ENCODE measurements around the gene SLC4A11. TPM values are rescaled to one million over a fixed set of nuclear protein-coding genes. Genes with fewer than 3 reads are reported as not detected.

The SLC4A11 gene
- total RNA-seq, 1 donor from 2014 or later: 6.6 TPM

GRCh38 chr20:3233131-3233990, 5.6 kb downstream of the SLC4A11 start:
- no peak for DNase-seq (ENCODE audit: low read depth)
- no peak for FAIRE-seq

GRCh38 chr20:3231889-3232588, 7.0 kb downstream of the SLC4A11 start:
- Histone ChIP-seq H3K9me3 (ENCODE audit: insufficient read depth, low read depth, low read length) (no peaks in the 10 kb centered on the region), H3K9ac (ENCODE audit: low read length) (no peak overlapping the region), H3K4me1 (ENCODE audit: insufficient read depth, low read length) (no peaks in the 10 kb centered on the region), H3K27me3 (ENCODE audit: insufficient read depth, low read length) (peaks cover 3% of the 10 kb centered on the region), H2AFZ (ENCODE audit: low read depth, low read length) (no peak overlapping the region), H4K20me1 (ENCODE audit: insufficient read depth, low read length) (peaks cover 12% of the 10 kb centered on the region), H3K27ac (ENCODE audit: low read depth, low read length) (no peak overlapping the region), H3K4me2 (ENCODE audit: low read length) (no peak overlapping the region), H3K4me3 (ENCODE audit: insufficient read depth, low read depth, low read length) (no peak overlapping the region), H3K79me2 (ENCODE audit: insufficient read depth, low read length) (no peaks in the 10 kb centered on the region), H3K36me3 (ENCODE audit: insufficient read depth, low read length) (no peaks in the 10 kb centered on the region)
- no peak for FAIRE-seq
- peaks cover under 1% of the 10 kb centered on the region for H3K4me1 Mint-ChIP-seq (ENCODE audit: low read depth, unreplicated experiment)
- DNase-seq (ENCODE audit: low read depth): no peak
- H3K4me3 Mint-ChIP-seq (ENCODE audit: unreplicated experiment): peak overlapping the region; percentile 1
- H3K9me3 Mint-ChIP-seq (ENCODE audit: unreplicated experiment): no peaks in the 10 kb centered on the region
- H3K27ac Mint-ChIP-seq (ENCODE audit: unreplicated experiment): no peak overlapping the region
- peaks cover 5% of the 10 kb centered on the region for H3K36me3 Mint-ChIP-seq (ENCODE audit: low read depth, unreplicated experiment)
- H3K27me3 Mint-ChIP-seq (ENCODE audit: low read depth, unreplicated experiment): peaks cover 16% of the 10 kb centered on the region
- TF ChIP-seq EZH2 (IDR thresholded peaks at IDR 0.05; ENCODE audit: insufficient read depth, low read length): no peak
- no peak for TF ChIP-seq CTCF (IDR thresholded peaks at IDR 0.05; ENCODE audit: insufficient read depth, low read depth, low read length)

More at GRCh38 chr20:3233131-3233990, 5.6 kb downstream of the SLC4A11 start:
- no peak overlapping the region for H3K27ac ChIP-seq (ENCODE audit: low read depth, low read length)
- Mint-ChIP-seq H3K36me3 (ENCODE audit: low read depth, unreplicated experiment) (peaks cover 5% of the 10 kb centered on the region), H3K27me3 (ENCODE audit: low read depth, unreplicated experiment) (peaks cover 25% of the 10 kb centered on the region), H3K4me1 (ENCODE audit: low read depth, unreplicated experiment) (no peaks in the 10 kb centered on the region), H3K27ac (ENCODE audit: unreplicated experiment) (no peak overlapping the region), H3K9me3 (ENCODE audit: unreplicated experiment) (no peaks in the 10 kb centered on the region), H3K4me3 (ENCODE audit: unreplicated experiment) (no peak overlapping the region)
- no peak overlapping the region for H2AFZ ChIP-seq (ENCODE audit: low read depth, low read length)
- no peaks in the 10 kb centered on the region for H3K36me3 ChIP-seq (ENCODE audit: insufficient read depth, low read length)
- H3K4me1 ChIP-seq (ENCODE audit: insufficient read depth, low read length): peaks cover under 1% of the 10 kb centered on the region
- no peaks in the 10 kb centered on the region for H3K79me2 ChIP-seq (ENCODE audit: insufficient read depth, low read length)
- TF ChIP-seq EZH2 (IDR thresholded peaks at IDR 0.05; ENCODE audit: insufficient read depth, low read length) (no peak), CTCF (IDR thresholded peaks at IDR 0.05; ENCODE audit: insufficient read depth, low read depth, low read length) (no peak)
- no peak overlapping the region for H3K4me3 ChIP-seq (ENCODE audit: insufficient read depth, low read depth, low read length)
- H3K27me3 ChIP-seq (ENCODE audit: insufficient read depth, low read length): peaks cover 16% of the 10 kb centered on the region
- peaks cover 21% of the 10 kb centered on the region for H4K20me1 ChIP-seq (ENCODE audit: insufficient read depth, low read length)
- H3K9ac ChIP-seq (ENCODE audit: low read length): no peak overlapping the region
- no peak overlapping the region for H3K4me2 ChIP-seq (ENCODE audit: low read length)
- H3K9me3 ChIP-seq (ENCODE audit: insufficient read depth, low read depth, low read length): no peaks in the 10 kb centered on the region
